Mesenchymal stem cell (in vitro differentiated cells and primary cell): ENCODE results near the gene KLK14.

Source experiments
- DNase-seq: peaks from one replicate; pipeline ENCODE4 v3.0.0-alpha.2; 2013
- H2AFZ ChIP-seq: one replicate; pipeline ENCODE4 v1.6.1; 2013; ENCODE audit warnings: low read depth, mild to moderate bottlenecking, control low read depth, inconsistent platforms, low read length, moderate library complexity
- H2AK5ac ChIP-seq: 2 replicates; pipeline ENCODE4 v1.6.1; 2013; ENCODE audit warnings: low read length, moderate library complexity, mild to moderate bottlenecking, inconsistent platforms; ENCODE audit not compliant: severe bottlenecking
- H2BK120ac ChIP-seq: one replicate; pipeline ENCODE4 v1.6.1; 2013; ENCODE audit warnings: low read depth, mild to moderate bottlenecking, inconsistent platforms, low read length, moderate library complexity
- H2BK12ac ChIP-seq, 2 experiments: one replicate each; pipeline ENCODE4 v1.6.1; 2013; ENCODE audit warnings: inconsistent platforms in 2 of 2, low read length in 2 of 2, mild to moderate bottlenecking in 2 of 2, moderate library complexity in 2 of 2, control low read depth in 1 of 2
- H2BK15ac ChIP-seq: one replicate; pipeline ENCODE4 v1.6.1; 2013; ENCODE audit warnings: mild to moderate bottlenecking, low read depth, inconsistent platforms; ENCODE audit not compliant: poor library complexity, severe bottlenecking
- H2BK5ac ChIP-seq: 2 replicates; pipeline ENCODE4 v1.6.1; 2013; ENCODE audit warnings: low read depth, mild to moderate bottlenecking, low read length, control low read depth, inconsistent platforms; ENCODE audit not compliant: poor library complexity, severe bottlenecking
- H3K14ac ChIP-seq, 2 experiments: one replicate each; pipeline ENCODE4 v1.6.1; 2013; ENCODE audit warnings: inconsistent platforms in 2 of 2, low read length in 2 of 2, control low read depth in 1 of 2, mild to moderate bottlenecking in 1 of 2, moderate library complexity in 1 of 2
- H3K18ac ChIP-seq, 2 experiments: one replicate each; pipeline ENCODE4 v1.6.1; 2013; ENCODE audit warnings: inconsistent platforms in 2 of 2, low read length in 2 of 2, control low read depth in 1 of 2, low read depth in 1 of 2, mild to moderate bottlenecking in 1 of 2
- H3K23ac ChIP-seq, 2 experiments: one replicate each; pipeline ENCODE4 v1.6.1; 2013; ENCODE audit warnings: inconsistent platforms in 2 of 2, low read length in 2 of 2, mild to moderate bottlenecking in 2 of 2, moderate library complexity in 2 of 2, control low read depth in 1 of 2
- H3K27ac ChIP-seq: 2 replicates; pipeline ENCODE4 v1.5.1; 2013; ENCODE audit warnings: mild to moderate bottlenecking, moderate library complexity, low read length, control low read depth, inconsistent platforms; ENCODE audit not compliant: poor library complexity, severe bottlenecking
- H3K27me3 ChIP-seq, 2 experiments: 2 replicates each; pipeline versions ENCODE4 v1.6.1 to v1.7.0; 2013; ENCODE audit warnings: low read length in 2 of 2, mild to moderate bottlenecking in 2 of 2, moderate library complexity in 2 of 2, control low read depth in 1 of 2, inconsistent platforms in 1 of 2; ENCODE audit not compliant: control insufficient read depth in 1 of 2, insufficient read depth in 1 of 2
- H3K36me3 ChIP-seq, 2 experiments: 2 replicates each; pipeline versions ENCODE4 v1.6.1 to v1.7.0; 2013; ENCODE audit warnings: low read length in 2 of 2, control low read depth in 1 of 2, inconsistent platforms in 1 of 2, low read depth in 1 of 2, mild to moderate bottlenecking in 1 of 2; ENCODE audit not compliant: insufficient read depth in 2 of 2, control insufficient read depth in 1 of 2
- H3K4ac ChIP-seq, 2 experiments: one replicate each; pipeline ENCODE4 v1.6.1; 2013; ENCODE audit warnings: inconsistent platforms in 2 of 2, low read length in 2 of 2, mild to moderate bottlenecking in 2 of 2, moderate library complexity in 2 of 2, control low read depth in 1 of 2, low read depth in 1 of 2
- H3K4me1 ChIP-seq: 2 replicates; pipeline ENCODE4 v1.6.1; 2013; ENCODE audit warnings: low read depth, low read length, control low read depth; ENCODE audit not compliant: control insufficient read depth, insufficient read depth
- H3K4me2 ChIP-seq: 2 replicates; pipeline ENCODE4 v1.6.1; 2013; ENCODE audit warnings: low read length, mild to moderate bottlenecking, inconsistent platforms; ENCODE audit not compliant: poor library complexity, severe bottlenecking
- H3K4me3 ChIP-seq, 2 experiments: 2 replicates each; pipeline versions ENCODE4 v1.5.1 to v1.7.0; 2013; ENCODE audit warnings: low read length in 2 of 2, mild to moderate bottlenecking in 2 of 2, control low read depth in 1 of 2, low read depth in 1 of 2; ENCODE audit not compliant: insufficient read depth in 1 of 2
- H3K79me1 ChIP-seq: replicated peaks from 2 replicates; pipeline ENCODE4 v1.6.1; 2013; ENCODE audit warnings: mild to moderate bottlenecking, control low read depth, low read length, inconsistent platforms; ENCODE audit not compliant: poor library complexity, severe bottlenecking
- H3K9ac ChIP-seq: 2 replicates; pipeline ENCODE4 v1.7.0; 2013; ENCODE audit warnings: mild to moderate bottlenecking, low read length, moderate library complexity
- H3K9me3 ChIP-seq: 2 replicates; pipeline ENCODE4 v1.7.0; 2013; ENCODE audit warnings: mild to moderate bottlenecking, low read length; ENCODE audit not compliant: control insufficient read depth
- H4K8ac ChIP-seq: one replicate; pipeline ENCODE4 v1.6.1; 2013; ENCODE audit warnings: inconsistent platforms, mild to moderate bottlenecking, low read length, moderate library complexity
- H4K91ac ChIP-seq: one replicate; pipeline ENCODE4 v1.6.1; 2013; ENCODE audit warnings: mild to moderate bottlenecking, low read length, inconsistent platforms
- WGBS: methylation state at CpG from one replicate; pipeline ENCODE4 v1.1.7; 2013; ENCODE audit warnings: mixed read lengths; 5-methylcytosine and 5-hydroxymethylcytosine counted together

Gene KLK14

GRCh38 chr19:51102991-51103390, 20.3 kb upstream of the KLK14 start:
- no peak overlapping the region for H3K27ac ChIP-seq
- no peak for DNase-seq
- no peak overlapping the region for H3K4me2 ChIP-seq
- no peak overlapping the region for H3K4me3 ChIP-seq
- H2BK15ac ChIP-seq: no peak overlapping the region
- no peak overlapping the region for H2BK5ac ChIP-seq
- no peak overlapping the region for H3K14ac ChIP-seq
- H3K4ac ChIP-seq: no peak overlapping the region
- no peak overlapping the region for H2AFZ ChIP-seq
- no peak overlapping the region for H3K23ac ChIP-seq
- H4K91ac ChIP-seq: no peak overlapping the region
- H2AK5ac ChIP-seq: no peak overlapping the region
- peaks cover 45% of the 10 kb centered on the region for H3K79me1 ChIP-seq
- H3K4me1 ChIP-seq: peaks cover 7% of the 10 kb centered on the region
- no peaks in the 10 kb centered on the region for H3K27me3 ChIP-seq
- H2BK120ac ChIP-seq: no peak overlapping the region
- 100% methylated on average over 5 of the region's 7 CpGs for WGBS
- H3K18ac ChIP-seq: no peak overlapping the region
- H4K8ac ChIP-seq: no peak overlapping the region
- no peak overlapping the region for H3K9ac ChIP-seq
- no peak overlapping the region for H2BK12ac ChIP-seq
- no peaks in the 10 kb centered on the region for H3K9me3 ChIP-seq
- H3K36me3 ChIP-seq: peaks cover 48 to 58% of the 10 kb centered on the region in 2 experiments

- peaks cover 46% of the 10 kb centered on the region for H3K79me1 ChIP-seq
- H4K8ac ChIP-seq: no peak overlapping the region
- H3K4ac ChIP-seq: no peak overlapping the region
- DNase-seq: peak; percentile 40
- no peaks in the 10 kb centered on the region for H3K4me1 ChIP-seq
- no peaks in the 10 kb centered on the region for H3K27me3 ChIP-seq
- no peak overlapping the region for H2AFZ ChIP-seq
- WGBS: 43% methylated on average over 4 of the region's 5 CpGs
- H2BK5ac ChIP-seq: no peak overlapping the region
- peak overlapping the region; percentile 6 for H3K9ac ChIP-seq
- H2AK5ac ChIP-seq: no peak overlapping the region
- no peak overlapping the region for H3K23ac ChIP-seq
- no peak overlapping the region for H3K4me2 ChIP-seq
- H3K27ac ChIP-seq: no peak overlapping the region
- no peak overlapping the region for H2BK15ac ChIP-seq
- H3K9me3 ChIP-seq: no peaks in the 10 kb centered on the region
- H2BK12ac ChIP-seq: no peak overlapping the region
- no peak overlapping the region for H3K18ac ChIP-seq
- no peak overlapping the region for H3K14ac ChIP-seq
- H4K91ac ChIP-seq: no peak overlapping the region
- no peak overlapping the region for H2BK120ac ChIP-seq
- peaks cover 51 to 62% of the 10 kb centered on the region in 2 experiments for H3K36me3 ChIP-seq
- no peak overlapping the region for H3K4me3 ChIP-seq
Observed at GRCh38 chr19:51101171-51101865, 18.6 kb upstream of the KLK14 start.

GRCh38 chr19:51100601-51101000, 17.9 kb upstream of the KLK14 start:
- H3K18ac ChIP-seq: no peak overlapping the region
- peaks cover 50 to 58% of the 10 kb centered on the region in 2 experiments for H3K36me3 ChIP-seq
- H4K91ac ChIP-seq: no peak overlapping the region
- no peaks in the 10 kb centered on the region for H3K9me3 ChIP-seq
- WGBS: 44% methylated on average over 1 of the region's 3 CpGs
- no peak overlapping the region for H4K8ac ChIP-seq
- H3K79me1 ChIP-seq: peaks cover 41% of the 10 kb centered on the region
- no peak overlapping the region for H3K27ac ChIP-seq
- H3K9ac ChIP-seq: no peak overlapping the region
- H2BK5ac ChIP-seq: no peak overlapping the region
- no peak overlapping the region for H2BK12ac ChIP-seq
- H3K14ac ChIP-seq: no peak overlapping the region
- no peak for DNase-seq
- no peak overlapping the region for H2AK5ac ChIP-seq
- H3K4me2 ChIP-seq: no peak overlapping the region
- no peak overlapping the region for H2AFZ ChIP-seq
- H2BK120ac ChIP-seq: no peak overlapping the region
- no peak overlapping the region for H3K4ac ChIP-seq
- H2BK15ac ChIP-seq: no peak overlapping the region
- H3K23ac ChIP-seq: no peak overlapping the region
- no peaks in the 10 kb centered on the region for H3K27me3 ChIP-seq
- H3K4me1 ChIP-seq: no peaks in the 10 kb centered on the region
- no peak overlapping the region for H3K4me3 ChIP-seq

DNA sequence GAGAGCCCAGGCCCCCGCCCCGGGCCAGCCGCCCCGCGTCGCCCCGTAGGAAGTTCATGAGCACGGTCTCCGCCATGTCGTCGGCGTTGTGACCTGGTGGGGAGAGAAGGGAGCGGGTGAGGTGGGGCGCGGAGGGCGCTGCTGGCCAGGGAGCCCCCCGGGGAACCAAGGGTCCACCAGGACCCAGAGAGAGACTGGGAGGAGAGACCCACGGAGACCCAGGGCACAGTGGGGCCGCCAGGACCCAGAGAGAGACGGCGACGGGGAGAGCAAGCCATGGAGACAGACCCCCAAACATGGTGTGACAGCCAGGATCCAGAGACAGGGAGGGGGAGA, 16.3 kb upstream of the KLK14 start:
- Histone ChIP-seq H3K4me1 (peaks cover under 1% of the 10 kb centered on the region), H2BK5ac (no peak overlapping the region), H3K18ac (no peak overlapping the region), H3K4me2 (no peak overlapping the region), H4K8ac (no peak overlapping the region), H3K9ac (no peak overlapping the region), H3K36me3 (peaks cover 42 to 54% of the 10 kb centered on the region in 2 experiments), H2BK12ac (no peak overlapping the region), H3K4ac (no peak overlapping the region), H3K4me3 (no peak overlapping the region), H2BK120ac (no peak overlapping the region), H2BK15ac (no peak overlapping the region), H2AK5ac (no peak overlapping the region), H3K23ac (no peak overlapping the region), H4K91ac (no peak overlapping the region), H3K14ac (no peak overlapping the region), H3K79me1 (peaks cover 28% of the 10 kb centered on the region), H3K27me3 (no peaks in the 10 kb centered on the region), H2AFZ (no peak overlapping the region), H3K9me3 (no peaks in the 10 kb centered on the region), H3K27ac (no peak overlapping the region)
- 98% methylated on average over 21 of the region's 22 CpGs for WGBS
- DNase-seq: no peak
